ENCODE measurements around the gene AP1S2. TPM values are rescaled to one million over a fixed set of nuclear protein-coding genes. Genes with fewer than 3 reads are reported as not detected.
"Not testable (repeated sequence)": the region's sequence is repeated elsewhere in the genome, so short reads cannot be mapped to it uniquely, and the experiment has no call there.

The AP1S2 gene
- total RNA-seq = 10 to 100 TPM; 22.3 to 24.5 TPM

GRCh38 chrX:15854712-15855567, at the start of gene AP1S2:
Gene AP1S2, minus strand, starts transcription at chrX:15854813. Its CDS starts 2,289 bp downstream, at chrX:15852524.
- no peaks in the 10 kb centered on the region for H3K9me3 Mint-ChIP-seq (ENCODE audit: low read depth)
- peak within 1 kb of the TSS; percentile 90 for H3K4me3 Mint-ChIP-seq
- CTCF ChIA-PET = interaction anchor here (0.7 kb wide), 1 partner anchor 26 kb away, joined by 4 read pairs; no protein-coding TSS in a partner anchor
- H3K27ac Mint-ChIP-seq = peak within 1 kb of the TSS; percentile 96
- DNase-seq (peak; percentile 94), ATAC-seq (peak; percentile 98)
- intact Hi-C loops (cut with DNase I, micrococcal nuclease) = loop anchor here (1.0 to 10.0 kb wide), 13 partner anchors 35 to 1020 kb away; partner anchors contain the start of genes CA5B (in 2 of the 2), ZRSR2 (in 2 of the 2), FANCB (in 1 of the 2) and MOSPD2 (in 1 of the 2)
- H3K4me1 Mint-ChIP-seq = peaks cover 20% of the 10 kb centered on the region
- peaks cover 4% of the 10 kb centered on the region for H3K36me3 Mint-ChIP-seq (ENCODE audit: low read depth)
- no peaks in the 10 kb centered on the region for H3K27me3 Mint-ChIP-seq
- POLR2A ChIA-PET = interaction anchor here (0.5 to 1.5 kb wide), 5 partner anchors 39 to 135 kb away, joined by 3 to 5 read pairs (median 4); partner anchors contain the start of gene CA5B

GRCh38 chrX:15903186-15903681, 48.6 kb upstream of the AP1S2 start:
- H3K4me1 Mint-ChIP-seq = no peaks in the 10 kb centered on the region
- DNase-seq (peak; percentile 9), ATAC-seq (no peak)
- H3K4me3 Mint-ChIP-seq = no peak overlapping the region
- ChIA-PET CTCF (interaction anchor here (0.6 to 1.1 kb wide), 2 partner anchors 9 to 44 kb away, joined by 3 to 5 read pairs; no protein-coding TSS in a partner anchor), POLR2A (no interaction called here)
- peaks cover 1% of the 10 kb centered on the region for H3K9me3 Mint-ChIP-seq (ENCODE audit: low read depth)
- intact Hi-C loops (cut with DNase I, micrococcal nuclease) = no loop called here
- no peak overlapping the region for H3K27ac Mint-ChIP-seq
- peaks cover 2% of the 10 kb centered on the region for H3K27me3 Mint-ChIP-seq
- peaks cover 2% of the 10 kb centered on the region for H3K36me3 Mint-ChIP-seq (ENCODE audit: low read depth)

GRCh38 chrX:15895334-15895733, 40.7 kb upstream of the AP1S2 start:
- H3K27ac Mint-ChIP-seq = no peak overlapping the region
- no peak for DNase-seq
- no peaks in the 10 kb centered on the region for H3K9me3 Mint-ChIP-seq (ENCODE audit: low read depth)
- ATAC-seq = no peak
- ChIA-PET POLR2A (no interaction called here), CTCF (no interaction called here)
- H3K36me3 Mint-ChIP-seq (ENCODE audit: low read depth) = no peaks in the 10 kb centered on the region
- H3K4me3 Mint-ChIP-seq = no peak overlapping the region
- intact Hi-C loops (cut with DNase I, micrococcal nuclease) = no loop called here
- H3K4me1 Mint-ChIP-seq = no peaks in the 10 kb centered on the region
- H3K27me3 Mint-ChIP-seq = no peaks in the 10 kb centered on the region

GRCh38 chrX:15894724-15895123, 40.1 kb upstream of the AP1S2 start:
- no peaks in the 10 kb centered on the region for H3K27me3 Mint-ChIP-seq
- intact Hi-C loops (cut with DNase I, micrococcal nuclease) = no loop called here
- ATAC-seq = no peak
- no peaks in the 10 kb centered on the region for H3K36me3 Mint-ChIP-seq (ENCODE audit: low read depth)
- H3K4me1 Mint-ChIP-seq = no peaks in the 10 kb centered on the region
- CTCF ChIA-PET = interaction anchor here (1.1 kb wide), 1 partner anchor 9 kb away, joined by 5 read pairs; no protein-coding TSS in a partner anchor
- DNase-seq = no peak
- no peak overlapping the region for H3K27ac Mint-ChIP-seq
- POLR2A ChIA-PET = no interaction called here
- H3K4me3 Mint-ChIP-seq = no peak overlapping the region
- H3K9me3 Mint-ChIP-seq (ENCODE audit: low read depth) = no peaks in the 10 kb centered on the region

GRCh38 chrX:15890463-15890862, 35.9 kb upstream of the AP1S2 start:
- Mint-ChIP-seq H3K27me3 (peaks cover 2% of the 10 kb centered on the region), H3K36me3 (ENCODE audit: low read depth) (no peaks in the 10 kb centered on the region), H3K4me3 (no peak overlapping the region), H3K9me3 (ENCODE audit: low read depth) (no peaks in the 10 kb centered on the region), H3K4me1 (no peaks in the 10 kb centered on the region), H3K27ac (no peak overlapping the region)
- POLR2A ChIA-PET = no interaction called here
- CTCF ChIA-PET = no interaction called here
- DNase-seq = no peak
- ATAC-seq = no peak
- intact Hi-C loops (cut with DNase I, micrococcal nuclease) = no loop called here

- Mint-ChIP-seq H3K27ac (no peak overlapping the region), H3K9me3 (ENCODE audit: low read depth) (no peaks in the 10 kb centered on the region), H3K36me3 (ENCODE audit: low read depth) (no peaks in the 10 kb centered on the region), H3K4me3 (no peak overlapping the region), H3K27me3 (peaks cover 2% of the 10 kb centered on the region), H3K4me1 (peaks cover 5% of the 10 kb centered on the region)
- ChIA-PET CTCF (no interaction called here), POLR2A (no interaction called here)
- no peak for ATAC-seq
- intact Hi-C loops (cut with DNase I, micrococcal nuclease) = no loop called here
- DNase-seq = no peak
Measured at GRCh38 chrX:15888062-15888461, 33.4 kb upstream of the AP1S2 start.

- Mint-ChIP-seq H3K9me3 (ENCODE audit: low read depth) (peaks cover 2% of the 10 kb centered on the region), H3K36me3 (ENCODE audit: low read depth) (no peaks in the 10 kb centered on the region), H3K4me3 (no peak overlapping the region), H3K4me1 (peaks cover 13% of the 10 kb centered on the region), H3K27me3 (no peaks in the 10 kb centered on the region), H3K27ac (no peak overlapping the region)
- CTCF ChIA-PET = interaction anchor here (0.6 kb wide), 1 partner anchor 688 kb away, joined by 4 read pairs; no protein-coding TSS in a partner anchor
- DNase-seq (no peak), ATAC-seq (no peak)
- intact Hi-C loops (cut with DNase I, micrococcal nuclease) = no loop called here
- POLR2A ChIA-PET = no interaction called here
Measured at GRCh38 chrX:15883540-15883863, 28.9 kb upstream of the AP1S2 start.

- Mint-ChIP-seq H3K4me1 (peaks cover 15% of the 10 kb centered on the region), H3K36me3 (ENCODE audit: low read depth) (no peaks in the 10 kb centered on the region), H3K9me3 (ENCODE audit: low read depth) (peaks cover 2% of the 10 kb centered on the region), H3K4me3 (no peak overlapping the region), H3K27ac (no peak overlapping the region), H3K27me3 (no peaks in the 10 kb centered on the region)
- no peak for DNase-seq
- ChIA-PET POLR2A (no interaction called here), CTCF (interaction anchor here (0.6 to 0.8 kb wide), 2 partner anchors 326 to 688 kb away, joined by 3 to 4 read pairs; no protein-coding TSS in a partner anchor)
- intact Hi-C loops (cut with DNase I, micrococcal nuclease) = no loop called here
- ATAC-seq = peak; percentile 36
Measured at GRCh38 chrX:15882704-15883539, 28.3 kb upstream of the AP1S2 start.

GRCh38 chrX:15881381-15881897, 26.8 kb upstream of the AP1S2 start:
- Mint-ChIP-seq H3K9me3 (ENCODE audit: low read depth) (peaks cover 2% of the 10 kb centered on the region), H3K4me1 (peaks cover 15% of the 10 kb centered on the region), H3K36me3 (ENCODE audit: low read depth) (no peaks in the 10 kb centered on the region), H3K4me3 (no peak overlapping the region), H3K27ac (no peak overlapping the region), H3K27me3 (no peaks in the 10 kb centered on the region)
- ChIA-PET POLR2A (no interaction called here), CTCF (no interaction called here)
- ATAC-seq (no peak), DNase-seq (no peak)
- intact Hi-C loops (cut with DNase I, micrococcal nuclease) = no loop called here

- CTCF ChIA-PET; DNase-seq; H3K27ac Mint-ChIP-seq; H3K36me3 Mint-ChIP-seq (ENCODE audit: low read depth); H3K9me3 Mint-ChIP-seq (ENCODE audit: low read depth); H3K4me3 Mint-ChIP-seq; intact Hi-C loops (cut with DNase I, micrococcal nuclease); H3K27me3 Mint-ChIP-seq: not testable (repeated sequence)
- peak; percentile 57 for ATAC-seq
- H3K4me1 Mint-ChIP-seq = peaks cover 11% of the 10 kb centered on the region
- POLR2A ChIA-PET = interaction anchor here (0.6 kb wide), 1 partner anchor 813 kb away, joined by 3 read pairs; no protein-coding TSS in a partner anchor
Measured at GRCh38 chrX:15877914-15878313, 23.3 kb upstream of the AP1S2 start.

- ChIA-PET CTCF (no interaction called here), POLR2A (interaction anchor here (0.6 kb wide), 1 partner anchor 813 kb away, joined by 3 read pairs; no protein-coding TSS in a partner anchor)
- Mint-ChIP-seq H3K9me3 (ENCODE audit: low read depth) (peaks cover 2% of the 10 kb centered on the region), H3K36me3 (ENCODE audit: low read depth) (no peaks in the 10 kb centered on the region), H3K27ac (no peak overlapping the region), H3K4me3 (no peak overlapping the region), H3K27me3 (no peaks in the 10 kb centered on the region), H3K4me1 (peaks cover 8% of the 10 kb centered on the region)
- no peak for DNase-seq
- intact Hi-C loops (cut with DNase I, micrococcal nuclease) = no loop called here
- ATAC-seq = no peak
Measured at GRCh38 chrX:15877380-15877779, 22.8 kb upstream of the AP1S2 start.
